Esophagus squamous epithelium (tissue), 4 donors: ENCODE results near the gene NDUFS5.
"Not testable (repeated sequence)": the region's sequence is repeated elsewhere in the genome, so short reads cannot be mapped to it uniquely, and the experiment has no call there.

Source experiments
- CTCF ChIP-seq, 6 experiments: fragments of 450-650 bp in 4 of 6; fragments of 200-600 bp in 2 of 6; sonication (generic) in 2 of 6; IDR thresholded peaks; one replicate each; pipeline ENCODE4 v1.5.1; 2016 to 2019; ENCODE audit warnings: antibody characterized with exemption in 6 of 6, mild to moderate bottlenecking in 4 of 6, moderate library complexity in 4 of 6
- POLR2A ChIP-seq, 4 donors: fragments of 450-650 bp; IDR thresholded peaks; one replicate each; pipeline ENCODE4 v1.6.1; 2017; ENCODE audit warnings: antibody characterized with exemption in 4 of 4, mild to moderate bottlenecking in 4 of 4, moderate library complexity in 3 of 4

- not testable (repeated sequence) for TF ChIP-seq CTCF, POLR2A (IDR thresholded peaks at IDR 0.05)
Measured at GRCh38 chr1:38979380-38979779, 46.8 kb upstream of the NDUFS5 start.
